OCI-LY3 (cell line): Measurements from ENCODE around the gene CCNF.

Source experiments
- H2AFZ ChIP-seq: fragments of 200-600, 300-600 bp; shearing (Covaris generic); 2 replicates; pipeline ENCODE4 v1.6.0; 2014; ENCODE audit warnings: antibody characterized with exemption, low read depth, low read length
- H3K27ac ChIP-seq: fragments of 200-600, 300-600 bp; sonication (generic); 2 replicates; pipeline ENCODE4 v1.5.1; 2014; ENCODE audit warnings: mild to moderate bottlenecking, low read length, moderate library complexity, mixed read lengths
- H3K27me3 ChIP-seq: fragments of 200-600, 300-600 bp; sonication (generic); 2 replicates; pipeline ENCODE4 v1.6.1; 2014; ENCODE audit warnings: low read depth, low read length, mixed read lengths
- H3K36me3 ChIP-seq: fragments of 200-600, 300-600 bp; sonication (generic); replicated peaks from 2 replicates; pipeline ENCODE3; 2014; ENCODE audit warnings: low read depth, low read length, mixed read lengths
- H3K4me1 ChIP-seq: fragments of 300-600, 200-600 bp; sonication (generic); 2 replicates; pipeline ENCODE4 v1.6.1; 2014; ENCODE audit warnings: low read length, mixed read lengths
- H3K4me2 ChIP-seq: fragments of 200-600, 300-600 bp; sonication (generic); 2 replicates; pipeline ENCODE4 v1.6.1; 2014; ENCODE audit warnings: low read length, mixed read lengths
- H3K4me3 ChIP-seq: fragments of 300-600, 200-600 bp; sonication (generic); 2 replicates; pipeline ENCODE4 v1.5.1; 2014; ENCODE audit warnings: antibody characterized with exemption, mild to moderate bottlenecking, low read length, moderate library complexity
- H3K79me2 ChIP-seq: fragments of 300-600, 200-600 bp; shearing (Covaris generic); 2 replicates; pipeline ENCODE4 v1.6.1; 2014; ENCODE audit warnings: mild to moderate bottlenecking, low read length, mixed read lengths
- H3K9ac ChIP-seq: fragments of 300-600, 200-600 bp; shearing (Covaris generic); 2 replicates; pipeline ENCODE4 v1.6.0; 2014; ENCODE audit warnings: mild to moderate bottlenecking, low read length, moderate library complexity
- H3K9me3 ChIP-seq: fragments of 200-600, 300-600 bp; shearing (Covaris generic); 2 replicates; pipeline ENCODE4 v1.6.1; 2014; ENCODE audit warnings: low read length, mixed read lengths; ENCODE audit not compliant: insufficient read depth
- H4K20me1 ChIP-seq: fragments of 200-600, 300-600 bp; sonication (generic); 2 replicates; pipeline ENCODE4 v1.6.1; 2016; ENCODE audit warnings: low read length, mixed read lengths; ENCODE audit not compliant: insufficient read depth
- CTCF ChIP-seq: fragments of 200-600, 300-600 bp; sonication (generic); IDR thresholded peaks from 2 replicates; pipeline ENCODE4 v1.5.1; 2014; ENCODE audit warnings: antibody characterized with exemption, low read length, low read depth
- EZH2phosphoT487 ChIP-seq: fragments of 200-600 bp; shearing (Covaris generic); IDR thresholded peaks from 2 replicates; pipeline ENCODE4 v1.6.1; 2018; ENCODE audit warnings: antibody characterized with exemption, mixed run types, low read depth

CCNF gene

GRCh38 chr16:2386990-2387389, 42.3 kb upstream of the CCNF start:
- H3K9me3 ChIP-seq = 0 out of 2 replicates have a peak, but pooled peaks cover 6% of the 10 kb centered on the region
- H3K4me3 ChIP-seq = no peak overlapping the region
- no peak overlapping the region for H3K9ac ChIP-seq
- TF ChIP-seq EZH2phosphoT487 (no peak), CTCF (0 out of 2 replicates have a peak, but pooled peaks have one; percentile 7)
- H3K27ac ChIP-seq = no peak overlapping the region
- no peaks in the 10 kb centered on the region for H3K27me3 ChIP-seq
- H3K4me2 ChIP-seq = no peak overlapping the region
- H2AFZ ChIP-seq = no peak overlapping the region
- no peaks in the 10 kb centered on the region for H3K4me1 ChIP-seq
- H3K36me3 ChIP-seq = no peaks in the 10 kb centered on the region
- no peaks in the 10 kb centered on the region for H4K20me1 ChIP-seq
- no peaks in the 10 kb centered on the region for H3K79me2 ChIP-seq

DNA sequence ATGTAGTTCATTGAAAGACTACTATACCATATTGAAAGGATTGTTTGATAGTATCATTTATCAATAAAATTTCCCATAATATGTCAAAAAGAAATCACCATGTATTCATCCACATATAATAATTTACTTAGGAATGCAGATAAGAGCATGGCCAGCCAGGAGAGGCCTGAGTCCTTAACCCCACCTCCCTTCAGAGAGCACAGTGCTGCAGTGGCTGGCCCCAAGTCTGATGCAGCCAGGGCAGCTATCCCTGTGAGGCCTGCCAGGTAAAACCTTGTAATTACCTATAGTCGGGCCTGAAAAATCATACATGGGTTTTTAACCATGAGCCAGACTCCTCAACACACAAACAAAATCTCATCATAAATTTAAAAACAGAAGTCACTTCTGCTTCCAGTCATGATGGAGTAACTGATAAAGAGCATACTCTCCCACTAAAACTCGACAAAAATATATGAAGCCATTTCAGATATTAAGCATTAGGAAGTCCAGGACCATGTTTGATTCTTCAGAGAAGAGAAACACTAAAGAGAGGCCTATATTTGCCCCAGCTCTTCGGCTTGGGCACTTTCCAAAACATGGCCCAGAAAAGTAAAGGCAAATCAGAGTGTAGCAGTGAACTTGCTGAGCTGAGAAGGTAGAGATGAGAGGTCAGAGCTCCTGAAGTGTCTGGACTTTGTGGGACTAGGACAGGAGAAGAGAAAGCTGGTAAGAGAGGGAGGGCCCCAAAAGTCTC, 40.9 kb upstream of the CCNF start:
- Histone ChIP-seq H3K9me3 (0 out of 2 replicates have a peak, but pooled peaks cover 6% of the 10 kb centered on the region), H4K20me1 (no peaks in the 10 kb centered on the region), H3K4me3 (no peak overlapping the region), H3K36me3 (no peaks in the 10 kb centered on the region), H3K4me2 (no peak overlapping the region), H3K9ac (no peak overlapping the region), H3K4me1 (no peaks in the 10 kb centered on the region), H3K79me2 (no peaks in the 10 kb centered on the region), H3K27ac (no peak overlapping the region), H2AFZ (no peak overlapping the region), H3K27me3 (no peaks in the 10 kb centered on the region)
- no peak for TF ChIP-seq EZH2phosphoT487

GRCh38 chr16:2388875-2389433, 40.3 kb upstream of the CCNF start:
- H3K27me3 ChIP-seq = no peaks in the 10 kb centered on the region
- no peaks in the 10 kb centered on the region for H3K79me2 ChIP-seq
- no peak overlapping the region for H3K4me3 ChIP-seq
- H3K36me3 ChIP-seq = no peaks in the 10 kb centered on the region
- TF ChIP-seq CTCF (no peak), EZH2phosphoT487 (no peak)
- H3K4me2 ChIP-seq = no peak overlapping the region
- H3K9ac ChIP-seq = no peak overlapping the region
- H4K20me1 ChIP-seq = no peaks in the 10 kb centered on the region
- no peak overlapping the region for H3K27ac ChIP-seq
- H2AFZ ChIP-seq = no peak overlapping the region
- 0 out of 2 replicates have a peak, but pooled peaks cover 6% of the 10 kb centered on the region for H3K9me3 ChIP-seq
- H3K4me1 ChIP-seq = no peaks in the 10 kb centered on the region

DNA sequence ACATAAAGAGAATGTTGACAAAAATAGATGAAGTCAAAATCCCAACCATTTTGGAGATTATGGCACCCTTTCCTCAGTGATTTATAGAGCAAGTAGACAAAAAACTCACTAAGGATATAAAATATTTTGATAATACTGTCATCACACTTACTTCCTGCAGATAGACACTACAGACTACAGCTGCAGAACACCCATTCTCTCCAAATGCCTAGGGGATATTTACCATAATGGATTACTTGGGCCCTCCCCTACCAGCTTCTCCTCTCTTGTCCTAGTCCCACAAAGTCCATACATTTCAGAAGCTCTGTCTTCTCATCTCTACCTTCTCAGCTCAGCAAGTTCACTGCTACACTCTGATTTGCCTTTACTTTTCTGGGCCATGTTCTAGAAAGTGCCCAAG, 37.2 kb upstream of the CCNF start:
- H3K4me1 ChIP-seq = no peaks in the 10 kb centered on the region
- no peaks in the 10 kb centered on the region for H3K36me3 ChIP-seq
- no peak overlapping the region for H3K4me2 ChIP-seq
- 0 out of 2 replicates have a peak, but pooled peaks cover 6% of the 10 kb centered on the region for H3K9me3 ChIP-seq
- H3K4me3 ChIP-seq = no peak overlapping the region
- TF ChIP-seq EZH2phosphoT487 (no peak), CTCF (no peak)
- H2AFZ ChIP-seq = no peak overlapping the region
- no peak overlapping the region for H3K27ac ChIP-seq
- no peaks in the 10 kb centered on the region for H3K79me2 ChIP-seq
- H4K20me1 ChIP-seq = no peaks in the 10 kb centered on the region
- H3K9ac ChIP-seq = no peak overlapping the region
- H3K27me3 ChIP-seq = peaks cover 7% of the 10 kb centered on the region; the same call in 1 of the 2 replicates
